GM12872 (cell line): ENCODE data around the gene BATF2.

ENCODE experiments used
- TF ChIP-seq, protein P1 (sequence below): IDR thresholded peaks from 3 replicates; pipeline ENCODE4 v1.5.1; 2011; ENCODE audit warnings: low read depth, mild to moderate bottlenecking, low read length, moderate library complexity; ENCODE audit not compliant: insufficient read depth

BATF2 gene, protein sequence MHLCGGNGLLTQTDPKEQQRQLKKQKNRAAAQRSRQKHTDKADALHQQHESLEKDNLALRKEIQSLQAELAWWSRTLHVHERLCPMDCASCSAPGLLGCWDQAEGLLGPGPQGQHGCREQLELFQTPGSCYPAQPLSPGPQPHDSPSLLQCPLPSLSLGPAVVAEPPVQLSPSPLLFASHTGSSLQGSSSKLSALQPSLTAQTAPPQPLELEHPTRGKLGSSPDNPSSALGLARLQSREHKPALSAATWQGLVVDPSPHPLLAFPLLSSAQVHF

DNA sequence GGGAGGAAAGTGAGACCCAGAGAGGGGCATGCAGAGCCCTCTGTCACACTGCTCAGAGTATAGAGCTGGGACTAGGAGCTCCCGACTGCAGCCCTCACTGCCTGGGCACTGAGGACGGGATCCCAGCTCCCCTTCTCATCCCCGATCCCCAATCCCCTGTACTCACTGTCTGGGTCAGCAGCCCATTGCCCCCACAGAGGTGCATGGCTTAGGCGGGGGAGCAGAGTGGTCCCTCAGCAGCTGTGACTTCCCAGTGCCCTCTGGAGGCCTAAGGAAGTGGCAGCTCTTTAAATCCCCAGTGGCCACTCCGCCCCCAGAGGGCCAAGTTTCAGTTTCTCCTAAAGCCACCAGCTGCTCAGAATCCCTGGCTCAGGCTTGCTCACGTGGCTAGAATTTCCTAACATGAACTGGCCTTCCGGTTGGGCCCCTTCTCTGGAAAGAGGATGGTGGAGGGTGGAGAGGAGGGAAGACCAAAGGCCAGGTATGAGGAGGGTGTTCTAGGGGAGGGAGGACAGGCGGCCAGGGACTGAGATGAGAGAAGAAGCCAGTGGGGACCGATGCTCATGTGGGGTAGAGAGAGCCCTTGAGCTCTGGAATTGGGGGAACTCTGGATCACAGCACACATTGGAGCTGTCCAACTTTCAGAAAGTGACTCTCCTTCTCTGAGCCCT lies at the start of gene BATF2:
TSS of gene BATF2 (minus strand) at position 262 of the 671 bp plus-strand sequence. CDS start at position 205, 57 bp downstream.
- TF ChIP-seq, protein P1, sequence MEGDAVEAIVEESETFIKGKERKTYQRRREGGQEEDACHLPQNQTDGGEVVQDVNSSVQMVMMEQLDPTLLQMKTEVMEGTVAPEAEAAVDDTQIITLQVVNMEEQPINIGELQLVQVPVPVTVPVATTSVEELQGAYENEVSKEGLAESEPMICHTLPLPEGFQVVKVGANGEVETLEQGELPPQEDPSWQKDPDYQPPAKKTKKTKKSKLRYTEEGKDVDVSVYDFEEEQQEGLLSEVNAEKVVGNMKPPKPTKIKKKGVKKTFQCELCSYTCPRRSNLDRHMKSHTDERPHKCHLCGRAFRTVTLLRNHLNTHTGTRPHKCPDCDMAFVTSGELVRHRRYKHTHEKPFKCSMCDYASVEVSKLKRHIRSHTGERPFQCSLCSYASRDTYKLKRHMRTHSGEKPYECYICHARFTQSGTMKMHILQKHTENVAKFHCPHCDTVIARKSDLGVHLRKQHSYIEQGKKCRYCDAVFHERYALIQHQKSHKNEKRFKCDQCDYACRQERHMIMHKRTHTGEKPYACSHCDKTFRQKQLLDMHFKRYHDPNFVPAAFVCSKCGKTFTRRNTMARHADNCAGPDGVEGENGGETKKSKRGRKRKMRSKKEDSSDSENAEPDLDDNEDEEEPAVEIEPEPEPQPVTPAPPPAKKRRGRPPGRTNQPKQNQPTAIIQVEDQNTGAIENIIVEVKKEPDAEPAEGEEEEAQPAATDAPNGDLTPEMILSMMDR = peak; percentile 51

DNA sequence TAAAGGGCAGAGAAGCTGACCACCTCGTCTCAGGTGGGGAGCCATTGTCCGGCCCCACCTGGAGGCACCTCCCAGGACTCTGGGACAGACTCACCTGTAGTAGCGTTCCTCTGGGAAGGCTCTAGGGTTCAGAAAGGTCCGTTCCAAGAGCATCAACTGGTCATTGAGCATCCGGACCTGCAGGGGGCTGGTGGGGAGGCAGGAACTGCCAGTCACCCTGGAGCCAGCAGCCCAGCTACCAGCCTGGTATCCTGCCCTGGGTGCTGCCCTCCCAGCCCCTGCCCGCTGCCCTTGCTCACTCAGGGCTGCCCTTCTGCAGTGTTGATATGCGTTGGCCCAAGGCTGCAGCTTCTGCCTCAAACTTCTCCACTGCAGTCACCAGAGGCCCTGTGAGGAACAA lies 49.0 kb upstream of the BATF2 start:
- TF ChIP-seq, protein P1 = no peak

DNA sequence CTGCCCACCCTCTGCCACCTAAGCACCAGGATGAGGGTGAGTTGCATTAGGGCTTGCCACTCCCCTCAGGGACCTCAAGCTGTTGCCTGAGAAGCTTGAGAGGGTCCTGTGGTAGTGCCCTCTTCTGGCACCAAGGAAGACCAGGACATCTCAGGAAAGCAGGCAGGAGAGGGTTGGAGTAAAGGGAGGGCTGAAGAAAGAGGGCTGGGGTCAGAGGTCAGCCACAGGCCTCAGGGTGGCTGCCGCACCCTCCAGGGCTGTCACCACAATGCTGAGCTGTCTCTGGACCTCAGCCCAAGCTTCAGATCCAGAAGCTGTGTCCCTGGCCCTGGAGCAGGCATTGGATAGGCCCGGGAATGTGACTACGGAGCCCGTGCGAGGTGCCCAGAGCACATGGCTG lies 48.3 kb upstream of the BATF2 start:
- TF ChIP-seq, protein P1 = no peak

DNA sequence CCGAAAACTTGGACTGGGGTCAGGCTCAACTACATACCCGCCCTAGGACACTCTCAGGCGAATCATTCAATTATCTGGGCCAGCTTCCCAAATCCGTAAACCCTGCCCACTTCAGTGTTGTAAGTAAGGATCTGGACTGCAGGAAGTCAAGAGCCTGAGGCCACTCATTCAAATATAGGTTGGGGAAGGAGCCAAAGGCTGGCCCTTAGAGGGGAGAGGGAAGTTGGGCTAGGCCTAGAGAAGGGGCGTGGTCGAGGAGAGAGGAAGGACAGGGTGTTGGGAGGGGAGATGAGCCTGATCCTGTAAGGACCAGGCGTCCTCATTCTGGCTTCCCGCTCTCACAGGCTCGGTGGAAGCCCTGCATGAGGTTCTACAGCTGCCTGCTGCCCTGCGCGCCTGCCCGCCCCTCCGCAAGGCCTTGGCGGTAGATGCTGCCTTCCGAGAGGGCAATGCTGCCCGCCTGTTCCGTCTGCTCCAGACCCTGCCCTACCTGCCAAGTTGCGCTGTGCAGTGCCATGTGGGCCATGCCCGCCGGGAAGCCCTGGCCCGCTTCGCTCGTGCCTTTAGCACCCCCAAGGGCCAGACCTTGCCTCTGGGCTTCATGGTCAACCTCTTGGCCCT lies 47.2 kb upstream of the BATF2 start:
- TF ChIP-seq, protein P1 = no peak

DNA sequence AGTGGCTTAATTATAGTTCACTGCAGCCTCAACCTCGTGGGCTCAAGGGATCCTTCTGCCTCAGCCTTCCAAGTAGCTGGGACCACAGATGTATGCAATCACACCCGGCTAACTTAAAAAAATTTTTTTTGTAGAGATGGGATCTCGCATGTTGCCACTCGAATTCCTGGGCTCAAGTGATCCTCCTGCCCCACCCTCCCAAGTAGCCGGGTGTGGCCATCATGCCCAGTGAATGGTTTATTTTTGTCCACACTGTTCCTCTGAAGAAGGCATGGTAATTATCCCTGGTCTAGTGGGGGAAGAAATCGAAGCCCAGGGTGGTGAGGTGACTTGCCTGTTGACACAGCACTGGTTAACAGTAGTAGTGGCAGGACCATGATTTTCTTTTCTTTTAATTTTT lies 46.1 kb upstream of the BATF2 start:
- TF ChIP-seq, protein P1 = no peak

DNA sequence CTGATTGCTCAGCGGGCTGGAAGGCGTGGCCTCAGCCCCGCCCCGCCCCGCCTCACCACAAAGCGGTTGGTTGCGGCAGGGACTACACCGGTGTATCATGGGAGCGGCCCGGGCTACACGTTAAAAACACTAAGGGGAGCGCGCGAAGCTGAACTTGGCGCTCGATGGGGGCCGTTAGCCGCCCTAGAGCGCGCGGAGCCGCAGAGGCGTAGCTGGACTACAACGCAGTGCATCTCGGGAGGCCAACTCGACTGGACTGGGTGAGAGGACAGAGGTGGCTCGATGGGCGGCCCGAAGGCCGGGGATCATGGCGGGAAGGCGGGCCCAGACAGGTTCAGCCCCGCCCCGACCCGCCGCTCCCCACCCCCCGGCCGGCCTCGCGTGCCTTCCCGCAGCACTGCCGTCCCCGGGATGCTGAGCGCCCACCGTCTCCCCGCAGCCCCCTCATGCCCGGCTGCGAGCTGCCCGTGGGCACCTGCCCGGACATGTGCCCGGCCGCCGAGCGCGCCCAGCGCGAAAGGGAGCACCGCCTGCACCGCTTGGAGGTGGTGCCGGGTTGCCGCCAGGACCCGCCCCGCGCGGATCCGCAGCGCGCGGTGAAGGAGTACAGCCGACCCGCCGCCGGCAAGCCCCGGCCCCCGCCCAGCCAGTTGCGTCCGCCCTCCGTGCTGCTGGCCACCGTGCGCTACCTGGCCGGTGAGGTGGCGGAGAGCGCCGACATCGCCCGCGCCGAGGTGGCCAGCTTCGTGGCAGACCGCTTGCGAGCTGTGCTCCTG lies 44.3 kb upstream of the BATF2 start, which contains the start of gene SAC3D1:
TSS of gene SAC3D1 (plus strand) at position 364 of the 776 bp plus-strand sequence. CDS start at position 447, 83 bp downstream.
- TF ChIP-seq, protein P1 = no peak

DNA sequence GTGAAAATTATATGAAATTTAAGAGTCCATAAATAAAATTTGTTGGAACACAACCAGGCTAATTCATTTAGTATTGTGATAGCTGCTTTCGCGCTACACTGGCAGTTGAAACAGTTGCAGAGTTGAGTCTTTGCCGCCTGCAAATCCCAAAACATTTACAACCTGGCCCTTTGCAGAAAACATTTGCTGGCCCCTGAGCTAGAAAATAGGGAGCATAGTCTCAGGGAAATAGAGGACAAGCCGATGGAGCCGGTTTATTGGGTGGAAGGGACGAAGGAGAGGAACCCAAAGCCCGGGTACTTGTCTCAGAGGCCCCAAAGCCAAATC lies 43.7 kb upstream of the BATF2 start:
- TF ChIP-seq, protein P1 = no peak
